Measurements from ENCODE around the gene ISG20.

The ISG20 gene
- 59.1 to 94.0 reads per million in 2 donors for total RNA-seq

DNA sequence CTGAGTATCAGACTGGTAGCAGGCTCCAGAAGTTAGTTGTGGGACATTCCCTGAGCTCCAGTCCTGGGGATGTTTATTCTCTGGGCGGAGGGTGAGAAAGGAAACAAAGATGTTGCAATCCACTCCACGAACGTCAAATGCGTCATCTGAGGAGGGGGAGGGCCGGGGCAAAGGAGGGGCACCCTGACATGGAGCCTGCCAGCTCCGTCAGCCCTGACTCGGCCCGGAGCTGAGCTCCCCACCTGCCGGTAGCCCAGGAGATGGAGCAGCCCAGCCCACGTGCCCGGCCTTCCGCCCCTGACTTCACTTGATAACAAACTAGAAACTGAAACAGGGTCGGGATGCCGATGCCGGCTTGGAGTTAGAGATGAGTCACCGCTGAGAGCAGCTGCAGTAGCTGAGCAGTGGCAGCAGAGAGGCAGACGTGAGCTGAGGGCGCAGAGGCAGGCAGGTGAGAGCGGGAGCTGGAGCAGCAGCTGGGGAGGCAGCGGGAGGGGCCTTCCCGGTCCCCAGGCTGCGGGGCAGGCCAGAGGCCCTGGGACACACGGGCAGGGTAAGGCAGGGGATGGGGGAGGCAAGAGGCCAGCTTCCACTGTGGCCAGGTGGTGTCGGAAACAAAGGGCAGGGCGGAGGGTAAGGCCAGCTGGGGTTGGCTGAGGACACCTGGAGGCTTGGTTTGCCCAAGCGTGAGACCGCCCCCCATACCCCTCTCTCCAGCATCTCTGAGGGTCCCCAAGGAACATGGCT, at the start of gene ISG20:
Gene ISG20 (plus strand): TSS at position 391 of the 747 bp plus-strand sequence. CDS start 351 bp downstream, at position 742.
- DNase-seq: peak; percentile 90

DNA sequence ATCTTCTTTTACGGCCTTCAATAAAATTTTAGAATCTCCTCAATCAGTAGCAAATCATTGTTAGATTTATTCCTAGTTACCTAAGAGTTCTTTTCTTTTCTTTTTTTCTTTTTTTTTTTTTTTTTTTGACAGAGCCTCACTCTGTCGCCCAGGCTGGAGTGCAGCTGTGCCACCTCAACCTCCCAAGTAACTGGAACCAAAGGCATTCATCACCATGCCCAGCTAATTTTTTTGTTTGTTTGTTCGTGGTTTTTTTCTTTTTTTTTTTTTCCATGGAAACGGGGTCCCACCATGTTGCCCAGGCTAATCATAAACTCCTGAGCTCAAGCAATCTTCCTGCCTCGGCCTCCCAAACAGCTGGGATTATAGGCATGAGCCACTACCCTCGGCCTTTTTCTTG, 48.1 kb upstream of the ISG20 start:
- DNase-seq: no peak

DNA sequence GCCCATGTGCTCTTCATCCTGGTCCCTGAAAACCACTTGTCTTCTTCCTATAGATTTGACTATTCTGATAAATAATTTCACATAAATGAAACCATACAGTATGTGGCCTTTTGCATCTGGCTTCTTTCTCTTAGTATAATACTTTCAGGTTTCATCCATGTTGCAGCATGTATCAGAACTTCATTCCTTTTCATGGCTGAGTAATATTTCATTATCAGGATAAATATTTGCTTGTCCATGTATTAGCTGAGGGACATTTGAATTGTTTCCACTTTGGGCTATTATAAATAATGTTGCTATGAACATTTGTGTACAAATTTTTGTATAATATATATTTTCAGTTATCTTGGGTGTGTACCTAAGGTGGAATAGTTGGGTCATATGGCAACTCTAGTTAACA, 47.4 kb upstream of the ISG20 start:
- no peak for DNase-seq

DNA sequence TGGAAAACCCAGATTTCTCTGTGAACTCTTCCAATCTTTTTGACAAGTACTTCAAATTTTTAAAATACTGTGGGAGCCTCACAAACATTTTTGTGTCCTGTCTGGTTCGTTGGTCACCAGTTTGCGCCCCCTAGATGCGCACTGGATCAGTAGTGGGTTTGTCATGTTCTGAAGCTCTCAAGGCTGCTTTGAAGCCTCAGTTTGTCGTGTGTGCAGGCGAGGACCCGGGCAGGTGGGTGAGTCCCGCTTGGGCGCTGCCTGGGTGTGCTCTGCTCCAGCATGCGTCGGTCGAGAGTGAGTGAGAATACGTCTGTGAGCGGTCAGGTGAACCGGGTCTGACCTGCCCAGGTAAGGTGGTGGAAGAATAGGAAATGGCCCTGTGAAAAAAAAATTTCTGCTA, 34.9 kb upstream of the ISG20 start:
- DNase-seq: no peak

DNA sequence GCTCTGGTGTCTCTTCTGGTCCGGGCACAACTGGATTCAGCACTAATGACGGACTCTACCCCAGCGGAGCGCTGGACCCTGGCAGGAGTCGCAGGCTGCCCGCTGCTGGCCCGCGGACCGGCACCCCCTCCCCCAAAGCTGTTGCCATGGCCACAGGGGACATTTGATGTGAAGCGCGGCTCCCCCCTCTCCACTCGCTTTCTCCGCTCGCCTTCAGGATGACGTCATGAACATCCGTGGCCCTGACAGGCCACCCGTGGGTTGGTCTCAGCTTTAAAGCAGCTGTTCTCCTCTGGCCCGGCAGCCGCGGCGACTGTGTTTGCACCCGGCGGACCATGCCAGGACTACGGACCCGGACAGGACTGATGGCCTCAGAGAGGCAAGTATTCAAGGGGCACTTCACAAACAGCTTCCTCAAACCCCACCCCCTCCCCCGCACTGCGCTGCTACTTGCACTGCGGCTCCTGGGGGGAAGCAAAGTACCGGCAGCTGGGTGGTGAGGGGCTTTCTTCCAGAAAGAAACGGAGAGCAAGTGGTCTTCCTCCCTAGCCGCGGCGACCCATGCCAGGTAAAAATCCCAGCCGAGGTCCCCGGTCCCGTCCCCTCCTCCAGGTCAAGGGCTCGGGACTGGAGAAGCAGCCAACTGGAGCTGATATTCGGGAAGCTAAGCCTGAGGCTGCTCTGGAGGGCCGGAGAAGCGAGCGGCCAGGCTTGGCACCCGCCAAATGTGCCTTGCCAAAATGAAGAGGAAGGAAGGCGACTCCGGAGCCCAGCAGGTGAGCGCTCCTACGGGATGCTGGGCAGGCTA, 34.2 kb upstream of the ISG20 start:
- no peak for DNase-seq

DNA sequence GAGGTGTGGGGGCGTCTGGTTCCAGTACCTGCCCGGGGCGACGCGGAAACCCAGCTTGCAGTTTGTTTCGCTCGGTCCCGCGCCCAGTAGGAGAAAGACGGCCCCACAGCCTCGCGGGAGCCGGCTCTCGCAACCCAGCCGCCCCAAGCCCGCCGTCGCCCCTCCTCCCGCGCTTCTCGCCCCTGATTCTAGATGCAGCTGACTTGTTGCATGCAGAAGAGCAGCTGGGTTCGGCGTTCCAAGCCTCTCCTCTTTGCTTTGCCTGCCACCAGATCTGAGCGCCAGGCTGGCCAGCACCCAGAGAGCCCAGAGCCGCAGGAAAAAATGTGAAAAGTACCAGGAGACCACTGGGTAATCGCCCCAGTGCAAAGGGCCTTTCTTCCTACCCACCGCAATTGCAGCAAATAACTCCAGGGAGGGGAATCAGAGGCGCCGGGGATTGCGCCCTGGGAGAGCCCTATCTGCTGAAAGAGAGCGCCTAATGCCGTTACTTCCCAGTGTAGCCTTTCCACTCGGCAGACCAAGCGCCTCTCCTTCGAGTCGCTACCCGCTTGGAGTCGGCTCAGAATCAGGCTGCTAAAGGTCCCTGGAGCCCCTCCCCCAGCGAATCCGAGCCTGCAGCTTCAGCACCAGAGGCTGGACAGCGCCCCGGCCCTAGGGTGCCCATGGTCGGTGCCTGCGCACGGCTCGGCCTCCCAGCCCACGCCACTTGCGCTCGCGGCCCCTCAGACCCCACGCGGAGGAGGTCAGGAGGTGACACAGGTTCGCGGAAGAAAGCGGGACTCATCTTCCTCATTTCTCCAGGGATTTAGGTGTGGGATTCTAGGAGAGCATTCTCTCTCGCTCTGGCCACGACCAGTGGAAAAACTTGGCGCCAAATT, 33.4 kb upstream of the ISG20 start:
- DNase-seq: no peak

DNA sequence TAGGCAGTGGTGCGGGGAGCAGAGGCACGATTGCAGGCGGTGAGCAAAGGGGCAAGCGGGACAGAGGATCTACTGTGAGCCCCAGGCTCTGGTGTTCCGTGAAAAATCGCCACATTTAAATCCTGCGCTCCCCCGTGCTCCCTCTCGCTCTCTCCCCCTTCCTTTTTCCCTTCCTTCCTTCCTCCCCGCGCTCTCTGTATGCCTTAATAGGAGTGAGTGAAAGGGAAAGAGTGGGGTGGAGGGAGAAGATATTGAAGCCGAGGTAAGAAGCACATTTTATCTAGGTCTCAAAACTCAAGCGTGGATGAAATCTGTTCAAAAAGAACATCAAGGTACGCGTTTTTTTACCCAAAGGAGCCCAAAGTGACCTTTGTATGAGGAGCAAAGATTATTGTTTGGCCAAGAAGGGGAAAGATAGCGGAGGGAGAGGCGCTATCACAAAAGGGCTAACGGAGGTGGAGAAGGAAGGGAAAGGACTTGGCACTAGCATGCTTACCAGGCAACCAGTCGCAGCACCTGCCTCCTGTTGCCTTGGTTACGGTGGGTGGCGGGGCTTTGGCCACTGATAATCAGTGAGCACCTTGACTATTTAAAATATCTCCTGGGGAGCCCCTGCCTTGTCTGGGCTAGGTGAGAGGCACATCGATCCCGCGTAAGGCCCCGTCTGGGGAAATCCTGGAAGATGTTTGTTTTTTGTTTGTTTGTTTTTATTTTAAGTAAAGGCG, 32.6 kb upstream of the ISG20 start:
- no peak for DNase-seq

DNA sequence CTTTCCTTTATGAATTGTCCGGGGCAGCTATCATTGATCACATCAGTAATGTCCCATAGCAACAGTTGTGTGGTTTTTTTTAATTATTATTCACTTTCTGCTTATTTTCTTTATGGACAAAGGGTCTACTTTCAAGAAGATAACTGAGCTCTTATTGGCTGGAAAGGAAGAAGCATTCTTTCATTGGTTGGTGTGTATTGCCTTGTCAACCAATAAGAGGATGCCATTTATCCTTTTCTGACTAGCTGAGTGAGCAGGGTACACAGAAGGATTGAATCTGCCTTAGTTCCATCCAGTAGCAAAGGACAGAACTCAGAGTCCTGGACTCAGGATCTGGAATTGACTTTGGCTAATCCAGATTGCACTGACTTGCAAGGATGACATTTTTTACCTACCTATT, 30.9 kb upstream of the ISG20 start:
- DNase-seq: no peak

DNA sequence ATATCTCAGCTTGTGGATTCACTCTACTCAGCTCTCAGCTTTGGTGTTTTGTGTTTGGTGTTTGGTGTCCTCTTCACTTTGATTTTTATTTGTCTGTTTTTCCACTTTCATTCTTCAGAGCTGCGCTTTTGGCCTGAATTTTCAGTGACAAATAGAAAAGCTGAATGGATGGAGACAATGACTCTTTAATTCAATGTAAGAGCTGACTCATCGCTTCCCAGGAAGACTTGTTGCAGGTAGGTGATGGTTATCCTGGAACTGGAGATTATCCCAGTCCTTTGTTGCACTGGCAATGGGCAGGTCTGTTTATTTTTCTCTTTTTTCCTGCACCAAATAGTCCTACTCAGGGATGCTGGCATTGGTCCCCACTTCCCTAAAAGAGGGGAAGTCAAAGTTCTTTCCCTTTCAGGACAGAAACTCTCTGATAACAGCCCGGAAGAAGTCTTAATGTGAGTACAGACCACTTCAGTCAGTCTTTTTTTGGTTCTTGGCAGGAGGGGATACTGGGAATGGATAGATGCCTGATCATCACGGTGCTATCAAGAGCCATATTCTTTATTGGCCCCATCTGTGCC, 30.1 kb upstream of the ISG20 start:
- DNase-seq: no peak

DNA sequence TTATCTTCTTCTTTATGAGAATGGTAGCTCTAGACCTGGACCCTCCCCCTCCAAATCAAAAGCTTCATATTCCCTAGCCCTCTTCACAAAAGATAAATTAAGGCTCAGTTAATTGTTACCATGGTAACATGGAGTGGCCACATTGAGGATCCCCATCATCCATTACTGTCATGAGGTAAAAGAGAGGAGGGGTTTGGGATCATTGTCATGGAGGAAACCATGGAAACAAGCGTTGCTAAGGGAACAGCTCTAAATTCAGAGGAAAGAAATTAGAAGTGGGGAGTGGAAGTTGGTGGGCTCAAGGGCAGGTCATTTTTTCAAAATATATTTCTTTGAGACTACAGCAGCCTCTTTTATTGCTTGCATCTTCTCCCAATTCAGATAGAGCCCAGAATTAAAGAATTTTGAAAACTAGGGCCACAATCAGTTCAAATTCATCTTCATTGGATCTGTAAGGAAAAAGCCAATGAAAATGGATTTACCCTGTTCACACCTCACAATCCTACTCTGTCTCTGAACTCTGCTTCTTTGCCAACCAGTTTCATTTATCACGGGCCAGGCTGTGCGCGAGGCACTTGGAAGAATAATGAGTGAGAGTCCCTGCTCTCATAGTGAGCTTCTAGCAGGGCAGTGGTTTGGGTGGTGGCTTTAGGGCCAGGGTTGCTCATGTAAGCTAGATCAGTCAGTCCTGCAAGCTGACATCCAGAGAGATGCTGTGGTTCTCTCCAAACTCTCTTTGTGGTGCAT, 29.3 kb upstream of the ISG20 start:
- DNase-seq: no peak

DNA sequence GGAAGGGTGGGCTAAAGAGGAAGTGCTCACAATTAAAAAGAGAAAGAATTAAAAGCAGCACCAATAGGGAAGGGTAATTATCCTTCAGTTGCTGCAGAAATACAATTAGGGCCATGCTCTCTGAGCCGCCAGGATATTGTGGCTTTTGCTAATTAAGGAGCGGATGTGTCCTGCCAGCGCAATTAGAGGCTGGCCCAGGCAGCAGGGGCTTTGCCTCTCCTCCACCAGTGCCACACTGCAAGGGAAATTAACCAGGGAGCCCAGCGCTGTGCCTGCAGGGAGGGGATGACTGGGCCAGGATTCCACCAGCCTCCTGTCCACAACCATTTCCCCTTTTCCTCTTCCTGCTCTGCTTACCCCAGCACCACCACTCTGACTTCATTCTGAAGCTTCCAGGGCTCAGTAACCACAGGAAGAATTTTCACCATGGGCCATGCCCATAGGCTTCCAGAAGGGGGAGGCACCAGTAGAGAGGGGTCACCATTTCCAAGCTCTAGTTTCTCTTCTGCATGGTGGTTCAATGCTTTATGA, 28.1 kb upstream of the ISG20 start:
- DNase-seq: no peak

DNA sequence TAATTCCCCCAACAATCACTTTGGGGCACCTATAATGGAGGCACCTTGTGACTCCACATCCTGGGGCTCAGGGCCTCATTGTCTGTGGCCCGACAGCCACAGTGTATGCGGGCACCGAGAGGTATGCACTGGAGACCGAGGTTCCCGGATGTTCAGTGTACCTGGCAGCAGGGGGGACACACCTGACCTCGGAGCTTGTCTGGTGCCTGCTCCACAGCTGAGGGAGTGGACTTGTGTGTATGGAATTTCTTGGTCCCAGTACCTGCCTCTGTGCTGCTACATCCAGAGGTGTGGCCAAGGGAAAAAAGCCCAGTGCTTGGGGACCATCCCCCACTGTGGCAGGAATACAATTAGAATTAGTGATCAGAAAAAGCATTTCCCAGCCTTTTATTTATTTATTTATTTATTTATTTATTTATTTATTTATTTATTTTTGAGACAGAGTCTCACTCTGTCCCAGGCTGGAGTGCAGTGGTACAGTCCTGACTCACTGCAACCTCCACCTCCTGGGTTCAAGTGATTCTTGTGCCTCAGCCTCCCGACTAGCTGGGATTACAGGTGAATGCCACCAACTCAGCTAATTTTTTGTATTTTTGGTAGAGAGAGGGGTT, 26.5 kb upstream of the ISG20 start:
- no peak for DNase-seq

DNA sequence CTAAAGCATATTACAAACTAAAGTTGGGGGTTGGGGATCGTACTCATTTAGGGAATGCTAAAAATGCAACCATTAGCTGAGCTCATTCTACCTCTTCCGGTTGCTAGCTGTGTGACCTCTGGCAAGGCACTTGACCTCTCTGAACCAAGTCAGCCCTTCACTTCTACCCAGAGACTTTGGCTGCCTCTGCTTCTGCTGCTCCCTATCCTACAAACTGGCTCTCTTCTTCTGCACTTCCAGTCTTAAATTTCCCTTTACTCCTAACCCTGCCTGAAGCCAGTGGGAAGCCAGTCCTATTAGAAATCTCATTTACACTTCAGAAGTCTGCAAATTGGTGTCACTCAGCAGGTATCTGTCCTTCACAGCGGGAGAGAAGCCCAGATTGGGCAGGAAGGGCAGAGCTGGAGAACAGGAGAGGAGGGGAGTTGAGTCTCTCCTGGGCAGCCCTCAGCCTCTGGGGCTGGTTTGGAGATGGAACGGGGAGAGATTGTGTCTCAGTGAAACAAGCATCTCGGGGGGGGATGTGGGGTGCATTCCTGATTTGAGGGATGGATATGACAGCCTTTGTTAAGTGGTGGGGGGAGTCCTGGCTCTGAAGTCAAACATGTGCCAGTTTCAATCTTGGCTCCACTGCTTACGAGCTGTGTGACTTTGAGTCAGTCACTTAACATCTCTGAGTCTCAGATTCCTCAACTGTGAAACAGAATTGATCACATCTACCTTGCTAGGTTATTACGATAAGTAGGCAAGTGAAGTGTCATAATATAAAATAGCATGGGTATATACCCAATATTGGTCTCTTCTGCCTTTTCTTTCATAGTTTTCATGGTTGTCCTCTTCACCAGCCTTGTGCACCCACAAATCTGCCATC, 25.5 kb upstream of the ISG20 start:
- no peak for DNase-seq

DNA sequence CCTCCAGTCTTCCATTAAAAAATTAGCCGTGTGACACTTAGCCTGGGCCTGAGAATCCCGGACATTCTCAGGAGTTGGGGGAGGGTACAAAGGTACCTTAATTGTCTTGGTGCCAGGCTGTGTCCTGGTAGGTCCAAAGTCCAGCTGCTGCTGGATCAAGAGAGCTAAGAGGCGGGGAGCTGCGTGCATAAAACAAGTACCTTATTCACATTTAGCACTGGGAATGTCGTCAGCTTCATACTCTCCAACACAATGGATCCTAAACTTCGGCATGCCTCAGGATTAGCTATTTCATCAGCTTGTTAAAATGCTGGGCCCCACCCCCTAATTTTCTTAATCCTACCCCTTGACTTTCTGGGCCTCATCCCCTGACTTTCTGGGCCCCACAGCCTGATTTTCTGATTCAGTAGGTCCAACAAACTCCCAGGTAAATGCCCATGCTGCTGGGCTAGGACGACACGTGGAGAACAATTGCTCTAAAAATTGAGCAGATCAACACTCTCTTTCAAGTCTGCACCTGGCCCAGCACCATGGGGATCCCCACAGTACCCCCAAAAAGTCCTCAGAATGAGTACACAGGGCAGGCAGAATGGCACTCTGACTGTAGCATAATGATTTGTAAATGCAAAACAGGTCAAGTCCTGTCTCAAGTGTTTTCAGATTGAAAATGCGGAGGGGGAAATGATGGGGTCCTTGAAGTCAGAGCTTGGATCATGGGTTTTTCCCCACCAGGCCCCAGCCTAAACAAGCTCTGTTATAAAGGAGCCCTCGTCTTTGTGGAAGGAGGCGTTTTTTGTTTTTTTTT, 23.3 kb upstream of the ISG20 start:
- DNase-seq: no peak

DNA sequence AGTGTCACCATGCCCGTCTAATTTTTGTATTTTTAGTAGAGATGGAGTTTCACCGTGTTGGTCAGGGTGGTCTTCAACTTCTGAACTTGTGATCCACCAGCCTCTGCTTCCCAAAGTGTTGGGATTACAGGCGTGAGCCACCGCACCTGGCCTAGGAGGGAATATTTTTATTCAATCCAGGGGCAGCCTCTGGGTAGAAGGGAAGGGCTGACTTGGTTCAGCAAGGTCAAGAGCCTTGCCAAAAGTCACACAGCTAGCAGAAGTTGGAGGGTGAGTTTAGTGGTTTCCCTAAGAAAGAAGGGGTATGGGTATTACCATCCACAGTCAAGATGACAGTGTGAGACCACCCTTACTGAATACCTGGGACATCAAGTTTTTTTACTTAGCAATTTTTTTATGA, 22.6 kb upstream of the ISG20 start:
- DNase-seq: no peak

DNA sequence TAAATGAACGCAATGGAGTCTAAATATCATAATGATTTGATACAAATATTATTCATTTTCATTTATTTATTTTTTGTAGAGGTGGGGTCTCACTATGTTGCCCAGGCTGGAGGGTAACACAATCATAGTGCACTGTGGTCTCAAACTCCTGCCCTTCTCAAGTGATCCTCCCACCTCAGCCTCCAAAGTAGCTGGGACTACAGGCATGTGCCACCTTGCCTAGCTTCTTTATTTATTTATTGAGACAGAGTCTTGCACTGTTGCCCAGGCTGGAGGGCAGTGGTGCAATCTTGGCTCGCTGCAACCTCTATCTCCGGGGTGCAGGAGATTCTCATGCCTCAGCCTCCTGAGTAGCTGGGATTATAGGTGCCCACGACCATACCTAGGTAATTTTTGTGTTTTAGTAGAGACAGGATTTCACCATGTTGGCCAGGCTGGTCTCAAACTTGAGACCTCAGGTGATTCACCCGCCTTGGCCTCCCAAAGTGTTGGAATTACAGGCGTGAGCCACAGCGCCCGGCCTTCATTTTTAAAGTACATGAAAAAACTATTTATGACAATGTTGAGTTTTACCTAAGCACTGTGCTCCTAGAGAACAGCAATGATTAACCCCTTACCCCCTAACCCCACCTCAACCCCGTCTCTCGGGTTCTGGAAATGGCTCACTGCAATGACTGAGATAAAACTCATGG, 21.6 kb upstream of the ISG20 start:
- no peak for DNase-seq

DNA sequence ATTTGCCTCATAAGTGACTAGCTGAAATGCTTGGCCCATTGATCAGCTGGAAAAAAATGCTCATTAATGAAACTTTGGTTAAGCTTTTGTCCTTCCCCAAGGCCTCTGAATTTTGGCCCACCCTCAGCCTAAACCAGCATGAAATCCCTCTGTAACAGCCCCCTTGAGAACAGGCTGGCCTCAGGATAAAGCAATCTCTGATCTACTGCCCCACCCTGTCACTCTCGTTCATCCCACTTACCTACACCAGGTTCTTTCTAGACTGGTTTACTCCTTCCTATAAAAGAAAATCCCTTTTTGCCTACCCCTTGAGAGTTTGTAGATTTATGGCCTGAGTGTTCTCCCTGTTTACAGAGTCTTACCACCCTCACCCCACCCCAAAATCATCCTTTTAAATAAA, 21.0 kb upstream of the ISG20 start:
- DNase-seq: no peak

DNA sequence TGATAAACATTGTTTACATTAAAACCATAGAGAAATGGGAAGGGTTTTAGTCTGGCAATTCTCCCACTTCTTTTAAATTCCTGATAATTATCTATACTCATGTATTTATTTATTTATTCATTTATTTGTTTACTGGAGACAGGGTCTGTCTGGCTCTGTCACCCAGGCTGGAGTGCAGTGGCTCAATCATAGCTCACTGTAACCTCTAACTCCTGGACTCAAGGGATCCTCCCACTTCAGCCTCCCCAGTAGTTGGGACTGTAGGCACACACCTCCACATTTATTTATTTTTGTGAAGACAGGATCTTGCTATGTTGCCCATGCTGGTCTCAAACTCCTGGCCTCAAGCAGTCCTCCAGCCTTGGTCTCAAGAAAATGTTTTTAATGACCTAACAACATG, 20.1 kb upstream of the ISG20 start:
- DNase-seq: no peak

All from activated gamma-delta T cell (primary cell).